B cell (primary cell): ENCODE measurements around the gene GBA2. TPM values are rescaled to one million over a fixed set of nuclear protein-coding genes. Genes with fewer than 3 reads are reported as not detected.
A peak's percentile ranks its signal among the peaks of the same experiment; 100 is the strongest.

ENCODE experiments used
- ATAC-seq: fragments of 200-7000 bp; cut with Tn5 transposase; one replicate; pipeline ENCODE4 v1.10.0; 2021; ENCODE audit warnings: low read depth, mild to moderate bottlenecking, moderate number of reproducible peaks, moderate library complexity
- CTCF ChIA-PET: fragments of 350-600 bp; sonication (Branson Sonifier 250); formaldehyde crosslinking; loops from one replicate; lab custom pipeline; 2021; ENCODE audit warnings: antibody characterized with exemption, inconsistent platforms; lab: Charles Lee
- POLR2A ChIA-PET: fragments of 350-600 bp; sonication (Branson Sonifier 250); formaldehyde crosslinking; loops from one replicate; lab custom pipeline; 2021; ENCODE audit warnings: antibody characterized with exemption; lab: Charles Lee
- DNase-seq: peaks from one replicate; pipeline ENCODE4 v3.0.0; 2013
- H2AFZ ChIP-seq: 2 replicates; pipeline ENCODE4 v1.6.1; 2012; ENCODE audit warnings: mild to moderate bottlenecking, low read depth, low read length; ENCODE audit not compliant: insufficient read depth, poor library complexity, severe bottlenecking
- H3K27ac ChIP-seq, 2 donors: 1 replicate in 1 of 2; 2 replicates in 1 of 2; pipeline ENCODE4 v1.5.1; 2012 to 2013; ENCODE audit warnings: low read length in 2 of 2, mild to moderate bottlenecking in 2 of 2, moderate library complexity in 1 of 2
- H3K27me3 ChIP-seq, 4 experiments: fragments of 200-600 bp in 1 of 4; sonication (generic) in 1 of 4; replicated peaks in 1 of 4; 1 replicate in 2 of 4; 2 replicates in 2 of 4; pipeline versions ENCODE4 v1.6.1 to v1.7.0; 2013 to 2016; ENCODE audit warnings: low read length in 3 of 4, mild to moderate bottlenecking in 2 of 4, mixed read lengths in 1 of 4, moderate library complexity in 1 of 4; ENCODE audit not compliant: insufficient read depth in 4 of 4, control insufficient read depth in 3 of 4; ENCODE audit errors: control extremely low read depth in 1 of 4
- H3K36me3 ChIP-seq, 2 experiments: replicated peaks in 1 of 2; 1 replicate in 1 of 2; 2 replicates in 1 of 2; pipeline versions ENCODE4 v1.6.1 to v1.7.1; 2013; ENCODE audit warnings: low read length in 1 of 2; ENCODE audit not compliant: insufficient read depth in 2 of 2, control insufficient read depth in 1 of 2; ENCODE audit errors: control extremely low read depth in 1 of 2, extremely low read depth in 1 of 2
- H3K4me1 ChIP-seq, 2 donors: fragments of 200-600 bp in 1 of 2; sonication (generic) in 1 of 2; 1 replicate in 1 of 2; 2 replicates in 1 of 2; pipeline versions ENCODE4 v1.5.1 to v1.6.1; 2013 to 2017; ENCODE audit warnings: low read length in 2 of 2; ENCODE audit not compliant: control insufficient read depth in 2 of 2, insufficient read depth in 2 of 2
- H3K4me2 ChIP-seq: replicated peaks from 2 replicates; pipeline ENCODE3; 2012; ENCODE audit warnings: mild to moderate bottlenecking, low read depth, low read length; ENCODE audit not compliant: poor library complexity, severe bottlenecking
- H3K4me3 ChIP-seq, 5 experiments: fragments of 200-600 bp in 1 of 5; sonication (generic) in 1 of 5; 1 replicate in 3 of 5; 2 replicates in 2 of 5; pipeline versions ENCODE4 v1.5.1 to v1.7.0; 2011 to 2016; ENCODE audit warnings: low read length in 4 of 5, mild to moderate bottlenecking in 4 of 5, low read depth in 2 of 5, control low read depth in 1 of 5, moderate library complexity in 1 of 5; ENCODE audit not compliant: insufficient read depth in 1 of 5; ENCODE audit errors: control extremely low read depth in 1 of 5, extremely low read depth in 1 of 5
- H3K79me2 ChIP-seq: fragments of 200-600 bp; sonication (generic); one replicate; pipeline ENCODE4 v1.6.0; 2016; ENCODE audit warnings: low read length; ENCODE audit not compliant: control insufficient read depth, insufficient read depth
- H3K9ac ChIP-seq: fragments of 200-600 bp; sonication (generic); 2 replicates; pipeline ENCODE4 v1.6.1; 2017; ENCODE audit warnings: mild to moderate bottlenecking, low read length, moderate library complexity
- H3K9me3 ChIP-seq, 3 donors: one replicate each; pipeline versions ENCODE4 v1.6.1 to v1.7.1; 2013; ENCODE audit warnings: low read length in 2 of 3; ENCODE audit not compliant: control insufficient read depth in 2 of 3, insufficient read depth in 1 of 3; ENCODE audit errors: control extremely low read depth in 1 of 3
- H4K20me1 ChIP-seq: 2 replicates; pipeline ENCODE4 v1.6.0; 2012; ENCODE audit warnings: mild to moderate bottlenecking, low read length; ENCODE audit not compliant: insufficient read depth, control insufficient read depth, poor library complexity, severe bottlenecking
- H3K27ac Mint-ChIP-seq: one replicate; pipeline ENCODE4 v1.8.0; 2021; ENCODE audit warnings: mixed read lengths
- H3K27me3 Mint-ChIP-seq: one replicate; pipeline ENCODE4 v1.8.0; 2021; ENCODE audit warnings: mixed read lengths
- H3K4me1 Mint-ChIP-seq: one replicate; pipeline ENCODE4 v1.8.0; 2021; ENCODE audit warnings: mixed read lengths
- H3K4me3 Mint-ChIP-seq: one replicate; pipeline ENCODE4 v1.8.0; 2021; ENCODE audit warnings: mixed read lengths
- H3K9me3 Mint-ChIP-seq: one replicate; pipeline ENCODE4 v1.8.0; 2022; ENCODE audit warnings: mixed read lengths; ENCODE audit not compliant: insufficient read depth
- CTCF ChIP-seq: fragments of 200-600 bp; IDR thresholded peaks from one replicate; pipeline ENCODE4 v1.8.0; 2022; ENCODE audit warnings: antibody characterized with exemption, mild to moderate bottlenecking
- EZH2 ChIP-seq: IDR thresholded peaks from 2 replicates; pipeline ENCODE4 v1.6.1; 2012; ENCODE audit warnings: borderline replicate concordance, low read depth, mild to moderate bottlenecking, moderate library complexity, low read length; ENCODE audit not compliant: insufficient read depth, poor library complexity, severe bottlenecking
- WGBS: methylation state at CpG from one replicate; pipeline ENCODE4 v1.1.5; 2013; ENCODE audit warnings: missing lambda C conversion rate; ENCODE audit not compliant: insufficient coverage; 5-methylcytosine and 5-hydroxymethylcytosine counted together
- intact Hi-C: fragments of 100-400 bp; cut with micrococcal nuclease; formaldehyde crosslinking; loops from one replicate; pipeline ENCODE4 v1.10.0; 2022
- polyA plus RNA-seq: library from polyadenylated mRNA; depleted of rRNA; stranded (reverse); fragments of >200 nt; gene quantifications from 2 replicates; pipeline ENCODE4 v1.2.3, GENCODE V29; 2012
- total RNA-seq, 2 donors: library from RNA; stranded (reverse); fragments of 120-200 nt in 1 of 2; gene quantifications; 1 replicate in 1 of 2; 2 replicates in 1 of 2; pipeline versions ENCODE4 v1.2.3 to v1.2.4, GENCODE V29; 2013 to 2022

Gene GBA2
- total and polyA plus RNA-seq, 2 donors (not counting 1 experiment from before 2014, with no cell fraction given), result 114 to 137 TPM

DNA sequence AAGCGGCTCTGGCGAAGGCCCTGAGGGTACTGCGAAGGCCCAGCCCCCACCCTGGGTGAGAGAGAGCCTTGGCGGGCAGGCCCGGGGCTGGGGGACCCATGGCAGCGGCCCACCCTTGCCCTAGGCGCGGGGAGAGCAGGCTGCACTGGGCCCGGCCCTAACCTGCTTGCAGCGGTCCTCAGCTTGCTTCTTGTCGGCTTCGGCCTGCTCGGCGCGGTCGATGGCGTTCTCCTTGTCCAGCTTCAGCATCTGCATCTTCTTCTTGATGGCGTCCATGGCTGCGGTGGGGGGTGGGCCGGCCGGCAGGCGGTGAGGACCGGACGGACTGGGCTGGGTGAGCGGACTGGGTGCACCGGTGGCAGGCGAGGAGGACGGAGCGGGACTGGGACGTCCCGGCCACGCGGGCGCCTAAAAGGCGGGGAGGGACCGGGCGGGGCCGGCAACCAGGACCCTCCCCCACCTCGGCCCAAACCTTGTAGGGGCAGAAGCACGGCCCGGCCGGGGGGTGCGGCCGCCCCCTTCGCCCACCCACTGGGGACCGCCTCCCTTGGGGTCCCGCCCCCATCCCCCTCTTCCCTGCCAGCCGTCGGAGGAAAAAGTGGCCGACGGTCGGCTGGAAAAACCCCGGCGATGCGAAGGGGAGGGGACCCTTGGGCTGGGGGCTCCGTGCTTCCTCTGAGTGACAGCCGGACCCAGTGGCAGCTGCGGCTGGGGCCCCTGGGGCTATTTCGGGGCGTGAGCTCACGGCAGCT is 59.3 kb downstream of the GBA2 start, which contains the start of gene TPM2:
Gene TPM2, minus strand, starts transcription at position 384 of the 752 bp plus-strand sequence. Its CDS starts 108 bp downstream, at position 276.
- Histone ChIP-seq H3K9me3 (no peaks in the 10 kb centered on the region), H3K4me2 (peak within 1 kb of the TSS; percentile 99), H4K20me1 (no peaks in the 10 kb centered on the region), H3K27me3 (no peaks in the 10 kb centered on the region), H3K27ac (peak within 1 kb of the TSS in 1 of 2 donors; percentile 65), H3K36me3 (no peaks in the 10 kb centered on the region), H3K9ac (peak within 1 kb of the TSS; percentile 83), H3K4me1 (peaks cover 3 to 17% of the 10 kb centered on the region in 2 donors), H3K4me3 (peak within 1 kb of the TSS; percentile 56 to 89 (median 67)), H3K79me2 (no peaks in the 10 kb centered on the region), H2AFZ (peak within 1 kb of the TSS; percentile 87)
- no peak for TF ChIP-seq EZH2
- no peak for TF ChIP-seq CTCF
- ATAC-seq (peak; percentile 9), DNase-seq (no peak)
- H3K27ac Mint-ChIP-seq, result peak within 1 kb of the TSS; percentile 72
- H3K4me3 Mint-ChIP-seq, result peak within 1 kb of the TSS; percentile 88
- WGBS, result 43% methylated on average over 61 of the region's 61 CpGs
- H3K4me1 Mint-ChIP-seq, result peaks cover 11% of the 10 kb centered on the region
- no peaks in the 10 kb centered on the region for H3K9me3 Mint-ChIP-seq
- CTCF ChIA-PET, result interaction anchor here (0.7 to 10.0 kb wide), 9 partner anchors 10 to 75 kb away, joined by 3 to 195 read pairs (median 7); partner anchors contain the start of genes CCDC107, CD72, CREB3 and RMRP
- no peaks in the 10 kb centered on the region for H3K27me3 Mint-ChIP-seq
- POLR2A ChIA-PET, result interaction anchor here (0.7 to 2.5 kb wide), 6 partner anchors 12 to 43 kb away, joined by 3 to 11 read pairs (median 3); partner anchors contain the start of genes CA9, CCDC107, CREB3 and RMRP
- intact Hi-C loops, result loop anchor here (1.0 kb wide), 1 partner anchor 30 kb away; no protein-coding TSS in a partner anchor
